ENCODE measurements around the gene USH2A.

- TF ChIP-seq, protein P1, sequence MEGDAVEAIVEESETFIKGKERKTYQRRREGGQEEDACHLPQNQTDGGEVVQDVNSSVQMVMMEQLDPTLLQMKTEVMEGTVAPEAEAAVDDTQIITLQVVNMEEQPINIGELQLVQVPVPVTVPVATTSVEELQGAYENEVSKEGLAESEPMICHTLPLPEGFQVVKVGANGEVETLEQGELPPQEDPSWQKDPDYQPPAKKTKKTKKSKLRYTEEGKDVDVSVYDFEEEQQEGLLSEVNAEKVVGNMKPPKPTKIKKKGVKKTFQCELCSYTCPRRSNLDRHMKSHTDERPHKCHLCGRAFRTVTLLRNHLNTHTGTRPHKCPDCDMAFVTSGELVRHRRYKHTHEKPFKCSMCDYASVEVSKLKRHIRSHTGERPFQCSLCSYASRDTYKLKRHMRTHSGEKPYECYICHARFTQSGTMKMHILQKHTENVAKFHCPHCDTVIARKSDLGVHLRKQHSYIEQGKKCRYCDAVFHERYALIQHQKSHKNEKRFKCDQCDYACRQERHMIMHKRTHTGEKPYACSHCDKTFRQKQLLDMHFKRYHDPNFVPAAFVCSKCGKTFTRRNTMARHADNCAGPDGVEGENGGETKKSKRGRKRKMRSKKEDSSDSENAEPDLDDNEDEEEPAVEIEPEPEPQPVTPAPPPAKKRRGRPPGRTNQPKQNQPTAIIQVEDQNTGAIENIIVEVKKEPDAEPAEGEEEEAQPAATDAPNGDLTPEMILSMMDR (IDR thresholded peaks at IDR 0.05): no peak
- TF ChIP-seq EZH2phosphoT487 (IDR thresholded peaks at IDR 0.05): no peak
- no peak for TF ChIP-seq EZH2 (IDR thresholded peaks at IDR 0.05)
Observed at GRCh38 chr1:216144661-216145450, 278.4 kb downstream of the USH2A start.
